Measurements from ENCODE around the gene CLIC3. TPM values are rescaled to one million over a fixed set of nuclear protein-coding genes. Genes with fewer than 3 reads are reported as not detected.

Gene CLIC3
- total RNA-seq, 4 donors from 2014 or later: 1.2 to 120 (median 38.0) TPM

DNA sequence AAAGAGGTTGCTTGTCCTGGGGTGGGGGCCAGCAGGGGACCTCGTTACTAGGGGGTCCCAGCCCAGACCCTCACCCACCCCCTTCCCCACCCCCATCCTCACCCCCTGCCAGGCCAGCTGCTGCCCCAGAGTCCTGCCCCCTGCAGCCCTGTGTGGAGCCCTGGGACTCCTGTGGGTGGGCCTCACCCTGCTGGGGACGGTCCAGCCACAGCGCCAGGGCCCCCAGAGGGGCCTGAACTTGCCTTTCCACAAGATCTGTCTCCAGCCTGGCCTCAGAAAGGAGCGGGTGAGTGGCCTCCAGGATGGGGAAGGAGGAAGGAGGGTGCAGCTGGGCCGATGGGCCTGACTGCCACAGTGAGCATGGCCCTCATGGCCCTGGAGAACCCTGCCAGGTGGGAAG, 26.6 kb downstream of the CLIC3 start:
- no peak for TF ChIP-seq EP300 (IDR thresholded peaks at IDR 0.05)
- no peak for TF ChIP-seq POLR2A (IDR thresholded peaks at IDR 0.05)
- TF ChIP-seq CTCF (IDR thresholded peaks at IDR 0.05): no peak
- WGBS, 2 donors: 58 to 67% methylated on average over 2 to 3 of the region's 5 CpGs
- DNase-seq (ENCODE audit: low spot score in 2 of 2): no peak

DNA sequence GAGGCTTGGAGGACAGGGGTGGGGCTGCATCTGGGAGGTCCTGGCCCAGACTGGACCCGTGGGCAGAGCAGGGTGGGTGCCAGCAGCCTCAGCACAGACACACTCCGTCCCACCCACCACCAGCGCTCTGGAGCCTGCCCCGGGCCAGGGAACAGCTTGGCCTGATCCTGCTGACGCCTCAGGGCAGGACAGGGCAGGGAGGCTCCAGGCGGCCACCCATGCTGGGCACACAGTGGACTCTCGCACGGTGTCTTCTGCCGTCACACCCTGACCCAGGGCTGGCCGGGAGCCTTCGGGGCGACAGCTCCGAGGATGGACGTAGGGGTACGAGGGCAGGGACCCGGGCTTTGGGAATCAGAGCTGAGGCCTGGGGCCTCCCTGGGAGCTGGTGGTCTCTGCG, 27.2 kb downstream of the CLIC3 start:
- H3K9me3 ChIP-seq: no peaks in the 10 kb centered on the region
- TF ChIP-seq EP300 (IDR thresholded peaks at IDR 0.05) (peak; percentile 50 to 83), POLR2A (IDR thresholded peaks at IDR 0.05) (no peak), CTCF (IDR thresholded peaks at IDR 0.05) (no peak)
- H3K27ac ChIP-seq: peak overlapping the region in 3 of 4 donors; percentile 70 to 71 (median 71)
- 54 to 70% methylated on average over 2 to 17 of the region's 17 CpGs for WGBS, 2 donors
- H3K4me1 ChIP-seq: peaks cover 0 to 52% (median 12%) of the 10 kb centered on the region in 4 donors
- DNase-seq (ENCODE audit: low spot score in 2 of 2): peak in 1 of 2 donors; percentile 42
- H3K27me3 ChIP-seq: no peaks in the 10 kb centered on the region
- H3K4me3 ChIP-seq: no peak overlapping the region
- H3K36me3 ChIP-seq: no peaks in the 10 kb centered on the region

More for the DNA sequence above, 26.6 kb downstream of the CLIC3 start:
- peaks cover 0 to 51% (median 9%) of the 10 kb centered on the region in 4 donors for H3K4me1 ChIP-seq
- H3K36me3 ChIP-seq: no peaks in the 10 kb centered on the region
- H3K27ac ChIP-seq: peak overlapping the region in 3 of 4 donors; percentile 70 to 71 (median 71)
- no peaks in the 10 kb centered on the region for H3K27me3 ChIP-seq
- H3K4me3 ChIP-seq: no peak overlapping the region
- H3K9me3 ChIP-seq: no peaks in the 10 kb centered on the region

- Histone ChIP-seq H3K27me3 (no peaks in the 10 kb centered on the region), H3K4me1 (peaks cover 0 to 57% (median 12%) of the 10 kb centered on the region in 4 donors), H3K36me3 (no peaks in the 10 kb centered on the region), H3K4me3 (no peak overlapping the region), H3K27ac (peak overlapping the region; percentile 2 to 70 (median 37)), H3K9me3 (no peaks in the 10 kb centered on the region)
- WGBS, 2 donors: 53 to 59% methylated on average over 6 to 12 of the region's 17 CpGs
- no peak for TF ChIP-seq EP300 (IDR thresholded peaks at IDR 0.05)
- TF ChIP-seq CTCF (IDR thresholded peaks at IDR 0.05): no peak
- TF ChIP-seq POLR2A (IDR thresholded peaks at IDR 0.05): no peak
- no peak for DNase-seq (ENCODE audit: low spot score in 2 of 2)
Observed at GRCh38 chr9:136968333-136969127, 27.8 kb downstream of the CLIC3 start.

DNA sequence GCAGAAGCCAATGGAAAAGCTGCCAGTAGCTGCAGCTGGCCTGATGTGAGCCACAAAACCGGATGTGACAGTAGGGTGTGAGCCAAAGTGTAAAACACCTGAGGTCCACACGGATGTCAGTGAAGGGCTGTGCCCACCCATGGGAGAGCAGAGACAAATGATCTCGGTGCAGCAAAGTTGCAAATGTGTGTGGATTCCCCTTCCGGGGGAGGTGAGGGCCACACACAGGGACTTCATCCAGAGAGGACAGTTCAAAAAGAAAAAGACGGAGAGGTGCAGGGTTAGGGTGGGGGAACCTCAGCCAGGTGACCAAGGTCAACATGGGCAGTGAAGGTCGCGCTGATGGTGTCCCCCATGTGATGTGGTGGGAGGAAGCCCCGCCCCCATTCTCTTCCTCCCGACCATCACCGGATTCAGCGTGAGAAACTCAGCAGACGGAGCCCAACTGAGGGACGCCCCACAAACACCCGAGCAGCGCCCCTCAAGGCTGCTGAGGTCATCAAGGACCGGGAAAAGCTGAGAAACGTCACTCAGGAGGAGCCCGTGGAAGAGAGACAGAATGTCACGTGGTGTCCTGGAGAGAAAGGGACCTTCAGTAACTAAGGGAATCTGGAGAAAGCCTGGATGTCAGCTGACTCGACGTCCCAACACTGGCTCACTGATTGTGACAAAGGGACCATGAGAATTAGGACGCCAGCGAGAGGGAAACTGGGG, 30.4 kb downstream of the CLIC3 start:
- Histone ChIP-seq H3K4me1 (peaks cover 0 to 66% (median 12%) of the 10 kb centered on the region in 4 donors), H3K36me3 (no peaks in the 10 kb centered on the region), H3K27ac (peak overlapping the region in 3 of 4 donors; percentile 21 to 66 (median 26)), H3K4me3 (peak overlapping the region in 1 of 4 donors; percentile 3), H3K9me3 (no peaks in the 10 kb centered on the region), H3K27me3 (no peaks in the 10 kb centered on the region)
- TF ChIP-seq CTCF (IDR thresholded peaks at IDR 0.05) (no peak), POLR2A (IDR thresholded peaks at IDR 0.05) (no peak), EP300 (IDR thresholded peaks at IDR 0.05) (peak; percentile 14 to 33)
- 22 to 27% methylated on average over 23 of the region's 23 CpGs for WGBS, 2 donors
- DNase-seq (ENCODE audit: low spot score in 2 of 2): no peak
